Mesothelial cell of epicardium (in vitro differentiated cells): ENCODE measurements around the gene TLR5. TPM values are rescaled to one million over a fixed set of nuclear protein-coding genes. Genes with fewer than 3 reads are reported as not detected.

ENCODE experiments used
- DNase-seq, 2 experiments: peaks; one replicate each; pipeline ENCODE4 v3.0.0; 2021; ENCODE audit warnings: low spot score in 2 of 2; ENCODE audit not compliant: unreplicated experiment in 2 of 2
- H3K27ac Mint-ChIP-seq: 2 replicates; pipeline ENCODE4 v1.8.0; 2021; ENCODE audit warnings: mixed read lengths
- H3K27me3 Mint-ChIP-seq: 2 replicates; pipeline ENCODE4 v1.8.0; 2021; ENCODE audit warnings: low read depth, mixed read lengths
- H3K36me3 Mint-ChIP-seq: 2 replicates; pipeline ENCODE4 v1.8.0; 2021; ENCODE audit warnings: mixed read lengths
- H3K4me1 Mint-ChIP-seq: 2 replicates; pipeline ENCODE4 v1.8.0; 2021; ENCODE audit warnings: mixed read lengths
- H3K4me3 Mint-ChIP-seq: 2 replicates; pipeline ENCODE4 v1.8.0; 2021; ENCODE audit warnings: mild to moderate bottlenecking, moderate library complexity, mixed read lengths
- H3K9me3 Mint-ChIP-seq: 2 replicates; pipeline ENCODE4 v1.8.0; 2021; ENCODE audit warnings: mixed read lengths
- total RNA-seq: library from RNA; stranded (reverse); gene quantifications from 3 replicates; pipeline ENCODE4 v1.2.1, GENCODE V29; 2021
- TF ChIP-seq, protein P1 (sequence below): fragments of 200-600 bp; sonication (generic); IDR thresholded peaks from one replicate; pipeline ENCODE4 v1.5.0; 2021; ENCODE audit warnings: antibody characterized with exemption; ENCODE audit not compliant: unreplicated experiment

TLR5 gene
- total RNA-seq, 1 donor from 2014 or later, result 2.5 TPM

- peak; percentile 84 to 91 for DNase-seq
- TF ChIP-seq, protein P1, sequence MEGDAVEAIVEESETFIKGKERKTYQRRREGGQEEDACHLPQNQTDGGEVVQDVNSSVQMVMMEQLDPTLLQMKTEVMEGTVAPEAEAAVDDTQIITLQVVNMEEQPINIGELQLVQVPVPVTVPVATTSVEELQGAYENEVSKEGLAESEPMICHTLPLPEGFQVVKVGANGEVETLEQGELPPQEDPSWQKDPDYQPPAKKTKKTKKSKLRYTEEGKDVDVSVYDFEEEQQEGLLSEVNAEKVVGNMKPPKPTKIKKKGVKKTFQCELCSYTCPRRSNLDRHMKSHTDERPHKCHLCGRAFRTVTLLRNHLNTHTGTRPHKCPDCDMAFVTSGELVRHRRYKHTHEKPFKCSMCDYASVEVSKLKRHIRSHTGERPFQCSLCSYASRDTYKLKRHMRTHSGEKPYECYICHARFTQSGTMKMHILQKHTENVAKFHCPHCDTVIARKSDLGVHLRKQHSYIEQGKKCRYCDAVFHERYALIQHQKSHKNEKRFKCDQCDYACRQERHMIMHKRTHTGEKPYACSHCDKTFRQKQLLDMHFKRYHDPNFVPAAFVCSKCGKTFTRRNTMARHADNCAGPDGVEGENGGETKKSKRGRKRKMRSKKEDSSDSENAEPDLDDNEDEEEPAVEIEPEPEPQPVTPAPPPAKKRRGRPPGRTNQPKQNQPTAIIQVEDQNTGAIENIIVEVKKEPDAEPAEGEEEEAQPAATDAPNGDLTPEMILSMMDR, result peak; percentile 90
- Mint-ChIP-seq H3K27ac (peak overlapping the region; percentile 89), H3K9me3 (peaks cover 2% of the 10 kb centered on the region), H3K4me1 (peaks cover 27% of the 10 kb centered on the region), H3K27me3 (peaks cover 25% of the 10 kb centered on the region), H3K4me3 (peak overlapping the region; percentile 70), H3K36me3 (no peaks in the 10 kb centered on the region)
These were observed 9.1 kb downstream of the TLR5 start for GRCh38 chr1:223133824-223134435.

- no peaks in the 10 kb centered on the region for H3K9me3 Mint-ChIP-seq
- peaks cover 28% of the 10 kb centered on the region for H3K27me3 Mint-ChIP-seq
- H3K4me3 Mint-ChIP-seq, result peak overlapping the region; percentile 70
- TF ChIP-seq, protein P1, result no peak
- H3K27ac Mint-ChIP-seq, result no peak overlapping the region
- no peak for DNase-seq
- no peaks in the 10 kb centered on the region for H3K36me3 Mint-ChIP-seq
- peaks cover 27% of the 10 kb centered on the region for H3K4me1 Mint-ChIP-seq
These were observed 9.7 kb downstream of the TLR5 start for GRCh38 chr1:223133306-223133823.

DNA sequence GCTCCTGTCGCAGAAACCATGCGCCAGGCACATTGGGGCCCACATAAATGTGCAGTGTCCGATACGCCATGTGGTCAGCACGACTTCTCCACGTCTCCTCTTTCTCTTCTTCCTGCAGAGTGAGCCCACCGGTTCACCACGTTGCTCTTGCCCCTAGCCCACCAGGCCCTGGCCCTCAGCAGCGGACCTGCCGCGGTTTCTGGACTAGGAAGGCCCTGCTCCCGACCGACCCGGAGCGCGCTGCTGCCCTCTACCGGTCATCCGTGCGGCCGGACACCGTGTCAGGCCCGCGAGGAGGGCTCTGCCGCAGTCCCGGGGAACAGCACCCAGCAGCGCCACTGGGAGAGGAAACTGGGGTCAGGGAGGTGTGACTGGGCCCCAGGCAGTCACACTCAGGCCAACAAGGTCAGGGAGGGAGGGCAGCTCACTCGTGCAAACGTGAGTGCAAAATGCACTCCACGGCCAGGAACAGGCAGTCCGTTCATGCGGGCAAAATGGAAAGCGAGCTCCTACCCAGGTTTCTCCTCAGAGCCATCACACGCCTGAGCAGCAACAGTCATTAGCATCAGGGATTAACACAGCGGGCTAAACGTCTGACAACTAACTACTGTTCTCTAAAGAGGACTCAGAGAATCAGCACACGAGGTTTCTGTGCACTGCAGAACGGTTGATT, 13.7 kb downstream of the TLR5 start:
- peak; percentile 65 to 86 for DNase-seq
- Mint-ChIP-seq H3K4me3 (peak overlapping the region; percentile 53), H3K4me1 (peaks cover 11% of the 10 kb centered on the region), H3K27ac (no peak overlapping the region), H3K36me3 (no peaks in the 10 kb centered on the region), H3K9me3 (no peaks in the 10 kb centered on the region), H3K27me3 (peaks cover 28% of the 10 kb centered on the region)
- TF ChIP-seq, protein P1, result peak; percentile 88

DNA sequence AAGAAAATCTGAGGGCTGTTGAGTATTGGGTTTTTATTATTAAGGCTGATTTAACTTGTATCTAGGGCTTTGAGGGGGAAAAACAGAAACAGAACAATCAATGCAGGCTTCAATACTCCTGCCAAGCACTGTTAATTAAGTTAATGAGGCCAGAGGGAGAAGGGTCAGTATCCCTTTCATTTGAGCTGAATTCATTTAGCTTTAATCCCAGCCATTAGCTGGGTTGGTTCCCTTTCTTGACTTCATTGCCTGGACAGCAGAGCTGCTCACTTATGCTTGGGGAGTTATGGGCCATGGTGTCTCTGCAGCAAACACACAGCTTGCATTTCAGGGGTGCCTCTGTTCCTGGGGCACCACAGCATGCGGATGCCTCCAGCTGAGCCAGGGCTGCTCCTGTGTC, 16.3 kb downstream of the TLR5 start:
- DNase-seq, result no peak
- Mint-ChIP-seq H3K36me3 (no peaks in the 10 kb centered on the region), H3K4me3 (no peak overlapping the region), H3K27me3 (peaks cover 19% of the 10 kb centered on the region), H3K27ac (no peak overlapping the region), H3K4me1 (peaks cover 14% of the 10 kb centered on the region), H3K9me3 (no peaks in the 10 kb centered on the region)
- TF ChIP-seq, protein P1, result no peak

- TF ChIP-seq, protein P1, result no peak
- Mint-ChIP-seq H3K9me3 (no peaks in the 10 kb centered on the region), H3K27ac (no peak overlapping the region), H3K36me3 (no peaks in the 10 kb centered on the region), H3K4me3 (no peak overlapping the region), H3K27me3 (peaks cover 19% of the 10 kb centered on the region), H3K4me1 (peaks cover 14% of the 10 kb centered on the region)
- no peak for DNase-seq
These were observed 17.3 kb downstream of the TLR5 start for GRCh38 chr1:223125766-223126165.
